GM12872 (cell line): ENCODE data around the gene ESR1.

Experiments
- CTCF ChIP-seq: IDR thresholded peaks from 3 replicates; pipeline ENCODE4 v1.5.1; 2011; ENCODE audit warnings: low read depth, mild to moderate bottlenecking, low read length, moderate library complexity; ENCODE audit not compliant: insufficient read depth

Gene ESR1

GRCh38 chr6:152078804-152079203 is 271.3 kb downstream of the ESR1 start:
- TF ChIP-seq CTCF: no peak

GRCh38 chr6:152085451-152085921 is 278.0 kb downstream of the ESR1 start:
- TF ChIP-seq CTCF: no peak

- no peak for TF ChIP-seq CTCF
These were observed 278.9 kb downstream of the ESR1 start for GRCh38 chr6:152086223-152086873.

GRCh38 chr6:152087096-152087495 is 279.6 kb downstream of the ESR1 start:
- TF ChIP-seq CTCF: no peak

GRCh38 chr6:152087701-152088100 is 280.2 kb downstream of the ESR1 start:
- TF ChIP-seq CTCF: no peak

GRCh38 chr6:152089992-152090391 is 282.5 kb downstream of the ESR1 start:
- no peak for TF ChIP-seq CTCF

GRCh38 chr6:152091201-152091600 is 283.7 kb downstream of the ESR1 start:
- no peak for TF ChIP-seq CTCF

- TF ChIP-seq CTCF: no peak
These were observed 284.4 kb downstream of the ESR1 start for GRCh38 chr6:152091851-152092341.
